Peyer's patch (tissue), 4 donors: ENCODE results near the gene MYO9A. TPM values are rescaled to one million over a fixed set of nuclear protein-coding genes. Genes with fewer than 3 reads are reported as not detected.

Source experiments
- DNase-seq, 3 donors: peaks; one replicate each; pipeline ENCODE4 v3.0.0-alpha.2; 2017 to 2019
- H3K27ac ChIP-seq, 4 donors: fragments of 200-600 bp; sonication (generic); one replicate each; pipeline ENCODE4 v1.5.1; 2016 to 2019
- H3K27me3 ChIP-seq, 2 donors: fragments of 200-600 bp; sonication (generic); one replicate each; pipeline ENCODE4 v1.5.1; 2019
- H3K36me3 ChIP-seq, 3 donors: fragments of 200-600 bp; sonication (generic); one replicate each; pipeline ENCODE4 v1.5.1; 2016 to 2019
- H3K4me1 ChIP-seq, 4 donors: fragments of 200-600 bp; sonication (generic); one replicate each; pipeline ENCODE4 v1.5.1; 2016 to 2019
- H3K4me3 ChIP-seq, 4 donors: fragments of 200-600 bp; sonication (generic); 1 replicate in 3 of 4; 2 replicates in 1 of 4; pipeline ENCODE4 v1.5.1; 2016 to 2019; ENCODE audit warnings: mild to moderate bottlenecking in 1 of 4
- H3K9me3 ChIP-seq, 4 donors: fragments of 200-600 bp; sonication (generic); one replicate each; pipeline ENCODE4 v1.5.1; 2016 to 2019; ENCODE audit warnings: mild to moderate bottlenecking in 1 of 4
- CTCF ChIP-seq, 6 experiments: fragments of 450-650 bp in 4 of 6; fragments of 200-600 bp in 2 of 6; sonication (generic) in 1 of 6; IDR thresholded peaks; one replicate each; pipeline ENCODE4 v1.5.1; 2017 to 2019; ENCODE audit warnings: antibody characterized with exemption in 6 of 6, mild to moderate bottlenecking in 3 of 6, moderate library complexity in 1 of 6
- POLR2A ChIP-seq, 2 donors: fragments of 450-650 bp; IDR thresholded peaks; one replicate each; pipeline ENCODE4 v1.5.1; 2017; ENCODE audit warnings: antibody characterized with exemption in 2 of 2, mild to moderate bottlenecking in 2 of 2, moderate library complexity in 2 of 2
- total RNA-seq, 4 donors: library from RNA; depleted of rRNA; stranded (reverse); fragments of >200 nt; gene quantifications; one replicate each; pipeline ENCODE4 v1.1.0, GENCODE V29; 2016

The MYO9A gene
- total RNA-seq, 4 donors from 2014 or later = 28.2 to 47.3 (median 39.3) TPM

GRCh38 chr15:71807691-71808091 is 310.3 kb downstream of the MYO9A start:
- Histone ChIP-seq H3K27me3 (no peaks in the 10 kb centered on the region), H3K9me3 (no peaks in the 10 kb centered on the region), H3K4me3 (no peak overlapping the region), H3K4me1 (no peaks in the 10 kb centered on the region), H3K36me3 (no peaks in the 10 kb centered on the region), H3K27ac (no peak overlapping the region)
- TF ChIP-seq POLR2A (IDR thresholded peaks at IDR 0.05) (no peak), CTCF (IDR thresholded peaks at IDR 0.05) (no peak)
- no peak for DNase-seq

GRCh38 chr15:71807125-71807629 is 310.8 kb downstream of the MYO9A start:
- no peak for TF ChIP-seq POLR2A (IDR thresholded peaks at IDR 0.05)
- no peak for TF ChIP-seq CTCF (IDR thresholded peaks at IDR 0.05)
- no peaks in the 10 kb centered on the region for H3K9me3 ChIP-seq
- no peaks in the 10 kb centered on the region for H3K36me3 ChIP-seq
- no peak overlapping the region for H3K4me3 ChIP-seq
- H3K27ac ChIP-seq = no peak overlapping the region
- no peaks in the 10 kb centered on the region for H3K27me3 ChIP-seq
- DNase-seq = no peak
- no peaks in the 10 kb centered on the region for H3K4me1 ChIP-seq

- no peak overlapping the region for H3K4me3 ChIP-seq
- no peaks in the 10 kb centered on the region for H3K4me1 ChIP-seq
- no peaks in the 10 kb centered on the region for H3K9me3 ChIP-seq
- no peaks in the 10 kb centered on the region for H3K27me3 ChIP-seq
- H3K27ac ChIP-seq = no peak overlapping the region
- no peak for DNase-seq
- TF ChIP-seq POLR2A (IDR thresholded peaks at IDR 0.05) = no peak
- no peak for TF ChIP-seq CTCF (IDR thresholded peaks at IDR 0.05)
- H3K36me3 ChIP-seq = no peaks in the 10 kb centered on the region
These were observed 311.5 kb downstream of the MYO9A start for GRCh38 chr15:71806452-71806931.

- H3K4me1 ChIP-seq = peaks cover 0 to 3% (median 0%) of the 10 kb centered on the region in 4 donors
- no peak overlapping the region for H3K27ac ChIP-seq
- TF ChIP-seq CTCF (IDR thresholded peaks at IDR 0.05) (no peak), POLR2A (IDR thresholded peaks at IDR 0.05) (no peak)
- H3K27me3 ChIP-seq = no peaks in the 10 kb centered on the region
- H3K36me3 ChIP-seq = no peaks in the 10 kb centered on the region
- no peak overlapping the region for H3K4me3 ChIP-seq
- no peaks in the 10 kb centered on the region for H3K9me3 ChIP-seq
- DNase-seq = no peak
These were observed 313.1 kb downstream of the MYO9A start for GRCh38 chr15:71804695-71805470.

GRCh38 chr15:71804226-71804625 is 313.7 kb downstream of the MYO9A start:
- no peak for TF ChIP-seq CTCF (IDR thresholded peaks at IDR 0.05)
- no peak for TF ChIP-seq POLR2A (IDR thresholded peaks at IDR 0.05)
- Histone ChIP-seq H3K27me3 (no peaks in the 10 kb centered on the region), H3K36me3 (no peaks in the 10 kb centered on the region), H3K4me1 (peaks cover 0 to 3% (median 0%) of the 10 kb centered on the region in 4 donors), H3K4me3 (no peak overlapping the region), H3K9me3 (no peaks in the 10 kb centered on the region), H3K27ac (no peak overlapping the region)
- DNase-seq = no peak
